ENCODE measurements around the gene PALD1.

DNA sequence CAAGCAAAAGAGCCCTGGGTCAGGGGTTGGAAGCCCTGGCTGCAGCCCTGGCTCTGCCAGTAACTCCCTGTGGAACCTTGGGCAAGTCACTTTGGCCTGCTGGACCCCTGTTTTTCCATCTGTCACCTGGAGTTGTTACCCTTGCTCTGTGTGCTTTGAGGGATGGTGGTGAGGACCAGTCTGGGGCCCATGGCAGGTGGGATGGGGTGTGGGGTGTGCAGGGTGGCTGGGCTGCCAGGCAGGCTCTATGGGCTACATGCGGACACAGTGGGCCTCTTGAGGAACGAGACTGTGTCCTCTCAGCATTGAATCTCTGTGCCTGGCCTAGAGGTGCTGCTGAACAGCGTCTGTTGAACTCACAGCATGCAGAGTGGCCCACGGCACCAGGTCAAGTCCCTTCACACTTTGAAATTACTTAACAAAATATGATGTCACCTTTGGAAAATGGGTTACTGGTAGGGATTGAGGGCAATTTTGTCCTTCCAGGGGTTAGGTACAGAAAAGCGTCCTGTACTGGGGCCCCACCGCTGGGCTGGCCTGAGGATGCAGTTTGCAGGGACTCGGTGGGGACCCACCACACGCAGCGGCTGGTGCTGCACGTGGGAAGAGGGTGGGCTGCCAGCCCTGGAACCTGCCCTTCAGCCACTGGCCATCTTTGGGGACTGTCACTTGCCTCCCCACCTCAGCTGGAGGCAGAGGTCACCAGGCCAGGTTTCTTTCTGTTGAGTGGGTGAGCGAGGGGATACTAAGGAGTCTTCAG lies 78.7 kb downstream of the PALD1 start:
- no peak for TF ChIP-seq ZBTB7A (IDR thresholded peaks at IDR 0.05; ENCODE audit: low read depth)
- no peak for TF ChIP-seq YY1 (IDR thresholded peaks at IDR 0.05; ENCODE audit: low read depth)
- no peak for TF ChIP-seq EGR1 (IDR thresholded peaks at IDR 0.05)
- TF ChIP-seq RAD21 (IDR thresholded peaks at IDR 0.05; ENCODE audit: low read depth) = no peak
- TF ChIP-seq, protein P1, sequence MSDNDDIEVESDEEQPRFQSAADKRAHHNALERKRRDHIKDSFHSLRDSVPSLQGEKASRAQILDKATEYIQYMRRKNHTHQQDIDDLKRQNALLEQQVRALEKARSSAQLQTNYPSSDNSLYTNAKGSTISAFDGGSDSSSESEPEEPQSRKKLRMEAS (IDR thresholded peaks at IDR 0.05) = no peak
- TF ChIP-seq TEAD4 (IDR thresholded peaks at IDR 0.05) = no peak
- no peak for TF ChIP-seq TAF1 (IDR thresholded peaks at IDR 0.05; ENCODE audit: low read depth)
- TF ChIP-seq EP300 (IDR thresholded peaks at IDR 0.05; ENCODE audit: borderline replicate concordance) = no peak
- TF ChIP-seq, protein P2, sequence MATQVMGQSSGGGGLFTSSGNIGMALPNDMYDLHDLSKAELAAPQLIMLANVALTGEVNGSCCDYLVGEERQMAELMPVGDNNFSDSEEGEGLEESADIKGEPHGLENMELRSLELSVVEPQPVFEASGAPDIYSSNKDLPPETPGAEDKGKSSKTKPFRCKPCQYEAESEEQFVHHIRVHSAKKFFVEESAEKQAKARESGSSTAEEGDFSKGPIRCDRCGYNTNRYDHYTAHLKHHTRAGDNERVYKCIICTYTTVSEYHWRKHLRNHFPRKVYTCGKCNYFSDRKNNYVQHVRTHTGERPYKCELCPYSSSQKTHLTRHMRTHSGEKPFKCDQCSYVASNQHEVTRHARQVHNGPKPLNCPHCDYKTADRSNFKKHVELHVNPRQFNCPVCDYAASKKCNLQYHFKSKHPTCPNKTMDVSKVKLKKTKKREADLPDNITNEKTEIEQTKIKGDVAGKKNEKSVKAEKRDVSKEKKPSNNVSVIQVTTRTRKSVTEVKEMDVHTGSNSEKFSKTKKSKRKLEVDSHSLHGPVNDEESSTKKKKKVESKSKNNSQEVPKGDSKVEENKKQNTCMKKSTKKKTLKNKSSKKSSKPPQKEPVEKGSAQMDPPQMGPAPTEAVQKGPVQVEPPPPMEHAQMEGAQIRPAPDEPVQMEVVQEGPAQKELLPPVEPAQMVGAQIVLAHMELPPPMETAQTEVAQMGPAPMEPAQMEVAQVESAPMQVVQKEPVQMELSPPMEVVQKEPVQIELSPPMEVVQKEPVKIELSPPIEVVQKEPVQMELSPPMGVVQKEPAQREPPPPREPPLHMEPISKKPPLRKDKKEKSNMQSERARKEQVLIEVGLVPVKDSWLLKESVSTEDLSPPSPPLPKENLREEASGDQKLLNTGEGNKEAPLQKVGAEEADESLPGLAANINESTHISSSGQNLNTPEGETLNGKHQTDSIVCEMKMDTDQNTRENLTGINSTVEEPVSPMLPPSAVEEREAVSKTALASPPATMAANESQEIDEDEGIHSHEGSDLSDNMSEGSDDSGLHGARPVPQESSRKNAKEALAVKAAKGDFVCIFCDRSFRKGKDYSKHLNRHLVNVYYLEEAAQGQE (IDR thresholded peaks at IDR 0.05; ENCODE audit: low read depth) = no peak

All from Ishikawa (cell line).